Natural killer cell (primary cell): ENCODE measurements around the gene ACAN. TPM values are rescaled to one million over a fixed set of nuclear protein-coding genes. Genes with fewer than 3 reads are reported as not detected.

ENCODE experiments used
- ATAC-seq, 3 donors: fragments of 150-1000 bp in 2 of 3; fragments of 200-7000 bp in 1 of 3; cut with Tn5 transposase; 1 replicate in 1 of 3; 2 replicates in 2 of 3; pipeline ENCODE4 v1.10.0; 2021; ENCODE audit warnings: mild to moderate bottlenecking in 2 of 3, moderate library complexity in 2 of 3
- DNase-seq, 2 donors: peaks; one replicate each; pipeline versions ENCODE4 v3.0.0 to v3.0.0-alpha.2; 2013 to 2021; ENCODE audit warnings: mixed read lengths in 1 of 2
- H3K27ac ChIP-seq: one replicate; pipeline ENCODE4 v1.5.1; 2013; ENCODE audit warnings: mild to moderate bottlenecking, low read length
- H3K27me3 ChIP-seq: one replicate; pipeline ENCODE4 v1.6.1; 2013; ENCODE audit warnings: low read length; ENCODE audit not compliant: control insufficient read depth, insufficient read depth
- H3K36me3 ChIP-seq: one replicate; pipeline ENCODE4 v1.6.1; 2013; ENCODE audit warnings: low read length; ENCODE audit not compliant: control insufficient read depth, insufficient read depth
- H3K4me1 ChIP-seq: one replicate; pipeline ENCODE4 v1.6.1; 2013; ENCODE audit warnings: low read length; ENCODE audit not compliant: control insufficient read depth, insufficient read depth
- H3K4me3 ChIP-seq: one replicate; pipeline ENCODE4 v1.5.1; 2013; ENCODE audit warnings: low read length
- H3K9me3 ChIP-seq: one replicate; pipeline ENCODE4 v1.6.1; 2013; ENCODE audit warnings: low read length; ENCODE audit not compliant: control insufficient read depth, insufficient read depth
- H3K27ac Mint-ChIP-seq, 2 donors: one replicate each; pipeline ENCODE4 v1.8.0; 2022; ENCODE audit warnings: mild to moderate bottlenecking in 2 of 2, mixed read lengths in 2 of 2, moderate library complexity in 1 of 2
- H3K27me3 Mint-ChIP-seq, 2 donors: one replicate each; pipeline ENCODE4 v1.8.0; 2022; ENCODE audit warnings: low read depth in 2 of 2, mixed read lengths in 2 of 2
- H3K36me3 Mint-ChIP-seq: one replicate; pipeline ENCODE4 v1.8.0; 2022; ENCODE audit warnings: mixed read lengths
- H3K4me1 Mint-ChIP-seq, 2 donors: one replicate each; pipeline ENCODE4 v1.8.0; 2022; ENCODE audit warnings: mixed read lengths in 2 of 2
- H3K4me3 Mint-ChIP-seq: one replicate; pipeline ENCODE4 v1.8.0; 2022; ENCODE audit warnings: mild to moderate bottlenecking, moderate library complexity, mixed read lengths
- H3K9me3 Mint-ChIP-seq, 2 donors: one replicate each; pipeline ENCODE4 v1.8.0; 2022; ENCODE audit warnings: mixed read lengths in 2 of 2
- CTCF ChIP-seq: fragments of 200-600 bp; IDR thresholded peaks from one replicate; pipeline ENCODE4 v1.8.0; 2022; ENCODE audit warnings: antibody characterized with exemption
- whole genome bisulfite sequencing: methylation state at CpG from one replicate; pipeline ENCODE4 v1.1.7; 2013; ENCODE audit warnings: missing lambda C conversion rate; ENCODE audit not compliant: insufficient coverage; 5-methylcytosine and 5-hydroxymethylcytosine counted together
- intact Hi-C: fragments of 100-400 bp; cut with micrococcal nuclease; formaldehyde crosslinking; loops from one replicate; pipeline ENCODE4 v1.14.2; 2022
- total RNA-seq, 4 donors: library from RNA; stranded (reverse); fragments of 120-200 nt in 1 of 4; gene quantifications; one replicate each; pipeline versions ENCODE4 v1.2.3 to v1.2.4, GENCODE V29; 2013 to 2022

The ACAN gene
- total RNA-seq, 3 donors from 2014 or later (not counting 1 experiment from before 2014, with no cell fraction given): not detected

GRCh38 chr15:88902221-88902835, 99.1 kb downstream of the ACAN start:
- Histone ChIP-seq H3K27ac (no peak overlapping the region), H3K36me3 (no peaks in the 10 kb centered on the region), H3K4me1 (peaks cover 19% of the 10 kb centered on the region), H3K27me3 (no peaks in the 10 kb centered on the region), H3K4me3 (no peak overlapping the region), H3K9me3 (no peaks in the 10 kb centered on the region)
- Mint-ChIP-seq H3K9me3 (no peaks in the 10 kb centered on the region), H3K27ac (peak overlapping the region in 1 of 2 donors; percentile 57), H3K27me3 (no peaks in the 10 kb centered on the region), H3K4me3 (no peak overlapping the region), H3K4me1 (peaks cover 7 to 18% of the 10 kb centered on the region in 2 donors), H3K36me3 (no peaks in the 10 kb centered on the region)
- DNase-seq (no peak), ATAC-seq (no peak)
- WGBS: 90% methylated on average over 5 of the region's 6 CpGs
- no peak for TF ChIP-seq CTCF
- intact Hi-C loops: no loop called here

- Mint-ChIP-seq H3K36me3 (no peaks in the 10 kb centered on the region), H3K4me1 (peaks cover 7 to 14% of the 10 kb centered on the region in 2 donors), H3K27me3 (no peaks in the 10 kb centered on the region), H3K9me3 (no peaks in the 10 kb centered on the region), H3K27ac (no peak overlapping the region), H3K4me3 (no peak overlapping the region)
- no peak for TF ChIP-seq CTCF
- Histone ChIP-seq H3K27me3 (no peaks in the 10 kb centered on the region), H3K9me3 (no peaks in the 10 kb centered on the region), H3K4me3 (no peak overlapping the region), H3K27ac (no peak overlapping the region), H3K36me3 (no peaks in the 10 kb centered on the region), H3K4me1 (peaks cover 15% of the 10 kb centered on the region)
- 100% methylated on average over 2 of the region's 2 CpGs for WGBS
- intact Hi-C loops: no loop called here
- ATAC-seq (no peak), DNase-seq (no peak)
Measured at GRCh38 chr15:88902846-88903245, 99.6 kb downstream of the ACAN start.

- Mint-ChIP-seq H3K4me3 (no peak overlapping the region), H3K27ac (no peak overlapping the region), H3K27me3 (no peaks in the 10 kb centered on the region), H3K36me3 (no peaks in the 10 kb centered on the region), H3K9me3 (no peaks in the 10 kb centered on the region), H3K4me1 (peaks cover 7 to 14% of the 10 kb centered on the region in 2 donors)
- peaks cover 15% of the 10 kb centered on the region for H3K4me1 ChIP-seq
- no peaks in the 10 kb centered on the region for H3K36me3 ChIP-seq
- H3K9me3 ChIP-seq: no peaks in the 10 kb centered on the region
- H3K4me3 ChIP-seq: no peak overlapping the region
- WGBS: 93% methylated on average over 2 of the region's 2 CpGs
- no peak for TF ChIP-seq CTCF
- ATAC-seq: peak in 1 of 3 donors; percentile 4
- DNase-seq: no peak
- peak overlapping the region; percentile 54 for H3K27ac ChIP-seq
- no peaks in the 10 kb centered on the region for H3K27me3 ChIP-seq
- intact Hi-C loops: loop anchor here (1.0 to 2.0 kb wide), 2 partner anchors 113 to 273 kb away; no protein-coding TSS in a partner anchor
Measured at GRCh38 chr15:88904257-88904623, 101.0 kb downstream of the ACAN start.
